MM.1S (cell line): ENCODE measurements around the gene RPS6KA4.

Source experiments
- DNase-seq: peaks from one replicate; pipeline ENCODE4 v3.0.0-alpha.2; 2015
- H2AFZ ChIP-seq: fragments of 300-600 bp; sonication (generic); 2 replicates; pipeline ENCODE4 v1.6.0; 2016; ENCODE audit warnings: antibody characterized with exemption, low read length
- H3F3A ChIP-seq: fragments of 300-600 bp; sonication (generic); 2 replicates; pipeline ENCODE4 v1.6.1; 2016; ENCODE audit warnings: mild to moderate bottlenecking, antibody characterized with exemption, low read length, moderate library complexity, mixed read lengths; ENCODE audit not compliant: insufficient read depth
- H3K27ac ChIP-seq: fragments of 300-600 bp; sonication (generic); 2 replicates; pipeline ENCODE4 v1.5.1; 2016; ENCODE audit warnings: mild to moderate bottlenecking, low read length
- H3K27me3 ChIP-seq: fragments of 300-600 bp; sonication (generic); replicated peaks from 2 replicates; pipeline ENCODE4 v1.6.0; 2016; ENCODE audit warnings: low read length; ENCODE audit not compliant: insufficient read depth
- H3K36me3 ChIP-seq: fragments of 300-600 bp; sonication (generic); replicated peaks from 2 replicates; pipeline ENCODE4 v1.6.1; 2016; ENCODE audit warnings: mild to moderate bottlenecking, low read length, mixed read lengths; ENCODE audit not compliant: insufficient read depth
- H3K4me1 ChIP-seq: fragments of 300-600 bp; sonication (generic); 2 replicates; pipeline ENCODE4 v1.6.1; 2016; ENCODE audit warnings: low read length, mixed read lengths
- H3K4me2 ChIP-seq: fragments of 300-600 bp; sonication (generic); 2 replicates; pipeline ENCODE4 v1.6.0; 2016; ENCODE audit warnings: low read depth, low read length
- H3K4me3 ChIP-seq: fragments of 300-600 bp; sonication (generic); 2 replicates; pipeline ENCODE4 v1.5.1; 2016; ENCODE audit warnings: low read length, mixed read lengths
- H3K79me2 ChIP-seq: fragments of 300-600 bp; sonication (generic); 2 replicates; pipeline ENCODE4 v1.6.1; 2016; ENCODE audit warnings: mixed run types, low read length, mixed read lengths
- H3K9ac ChIP-seq: fragments of 300-600 bp; sonication (generic); 2 replicates; pipeline ENCODE4 v1.6.1; 2016; ENCODE audit warnings: low read length, mixed read lengths
- H3K9me2 ChIP-seq: fragments of 300-600 bp; sonication (generic); replicated peaks from 2 replicates; pipeline ENCODE4 v1.6.1; 2016; ENCODE audit warnings: mild to moderate bottlenecking, low read length, mixed read lengths; ENCODE audit not compliant: insufficient read depth
- H3K9me3 ChIP-seq: fragments of 300-600 bp; sonication (generic); replicated peaks from 2 replicates; pipeline ENCODE4 v1.6.1; 2016; ENCODE audit warnings: mild to moderate bottlenecking, low read length, mixed read lengths; ENCODE audit not compliant: insufficient read depth
- H4K20me1 ChIP-seq: fragments of 300-600 bp; sonication (generic); 2 replicates; pipeline ENCODE4 v1.6.1; 2016; ENCODE audit warnings: mild to moderate bottlenecking, low read length, moderate library complexity, mixed read lengths; ENCODE audit not compliant: insufficient read depth
- EZH2 ChIP-seq: fragments of 300-600 bp; sonication (generic); optimal IDR thresholded peaks from 2 replicates; pipeline ENCODE3; 2017; ENCODE audit warnings: low read depth, mild to moderate bottlenecking, antibody characterized with exemption, low read length, mixed read lengths
- EZH2phosphoT487 ChIP-seq: fragments of 300-600 bp; sonication (generic); IDR thresholded peaks from 2 replicates; pipeline ENCODE4 v1.6.1; 2018; ENCODE audit warnings: antibody characterized with exemption, low read length
- TF ChIP-seq, protein P1 (sequence below): fragments of 300-600 bp; sonication (generic); IDR thresholded peaks from 2 replicates; pipeline ENCODE4 v1.5.1; 2016; ENCODE audit warnings: antibody characterized with exemption, low read length, mixed read lengths

Gene RPS6KA4

DNA sequence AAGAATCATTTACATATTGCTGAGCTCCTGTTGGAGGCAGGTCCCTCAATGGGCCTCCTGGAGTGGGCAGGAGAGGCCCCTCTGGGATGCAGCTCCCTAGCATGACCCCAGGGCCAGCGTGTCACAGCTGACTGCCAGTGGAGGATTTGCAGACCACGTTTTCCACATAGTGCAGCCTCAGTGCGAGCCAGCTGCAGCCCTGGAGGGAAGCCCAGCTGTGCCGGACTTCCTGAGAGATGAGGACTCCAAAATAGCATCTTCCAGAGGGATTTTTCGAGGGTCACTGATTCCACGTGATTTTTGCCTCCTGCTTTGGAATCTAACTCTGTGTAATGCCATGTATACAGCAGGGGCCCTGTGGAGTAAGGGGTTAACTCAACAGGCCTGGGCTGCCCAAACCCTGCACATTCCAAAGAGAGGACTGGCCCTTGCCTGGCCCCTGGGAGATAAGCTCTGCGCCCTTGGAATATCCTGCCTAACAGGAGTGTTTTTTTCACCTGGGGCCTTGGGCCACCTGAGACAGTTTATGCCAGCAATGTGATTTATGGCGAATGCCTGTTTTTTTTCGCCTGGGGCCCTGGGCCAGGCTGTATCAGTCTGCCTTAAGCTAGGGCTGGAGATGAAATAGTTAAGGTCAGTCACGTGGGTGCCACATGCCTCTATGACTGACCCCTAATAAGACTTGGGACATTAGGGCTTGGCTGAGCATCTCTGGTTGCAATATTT lies 47.4 kb downstream of the RPS6KA4 start:
- Histone ChIP-seq H3K4me3 (no peak overlapping the region), H3K27ac (no peak overlapping the region), H2AFZ (no peak overlapping the region), H4K20me1 (no peaks in the 10 kb centered on the region), H3K27me3 (peaks cover 83% of the 10 kb centered on the region), H3K9ac (no peak overlapping the region), H3K79me2 (no peaks in the 10 kb centered on the region), H3K4me2 (no peak overlapping the region), H3F3A (no peaks in the 10 kb centered on the region), H3K9me3 (no peaks in the 10 kb centered on the region), H3K36me3 (no peaks in the 10 kb centered on the region), H3K4me1 (no peaks in the 10 kb centered on the region), H3K9me2 (no peaks in the 10 kb centered on the region)
- TF ChIP-seq EZH2phosphoT487 (no peak), EZH2 (no peak)
- TF ChIP-seq, protein P1, sequence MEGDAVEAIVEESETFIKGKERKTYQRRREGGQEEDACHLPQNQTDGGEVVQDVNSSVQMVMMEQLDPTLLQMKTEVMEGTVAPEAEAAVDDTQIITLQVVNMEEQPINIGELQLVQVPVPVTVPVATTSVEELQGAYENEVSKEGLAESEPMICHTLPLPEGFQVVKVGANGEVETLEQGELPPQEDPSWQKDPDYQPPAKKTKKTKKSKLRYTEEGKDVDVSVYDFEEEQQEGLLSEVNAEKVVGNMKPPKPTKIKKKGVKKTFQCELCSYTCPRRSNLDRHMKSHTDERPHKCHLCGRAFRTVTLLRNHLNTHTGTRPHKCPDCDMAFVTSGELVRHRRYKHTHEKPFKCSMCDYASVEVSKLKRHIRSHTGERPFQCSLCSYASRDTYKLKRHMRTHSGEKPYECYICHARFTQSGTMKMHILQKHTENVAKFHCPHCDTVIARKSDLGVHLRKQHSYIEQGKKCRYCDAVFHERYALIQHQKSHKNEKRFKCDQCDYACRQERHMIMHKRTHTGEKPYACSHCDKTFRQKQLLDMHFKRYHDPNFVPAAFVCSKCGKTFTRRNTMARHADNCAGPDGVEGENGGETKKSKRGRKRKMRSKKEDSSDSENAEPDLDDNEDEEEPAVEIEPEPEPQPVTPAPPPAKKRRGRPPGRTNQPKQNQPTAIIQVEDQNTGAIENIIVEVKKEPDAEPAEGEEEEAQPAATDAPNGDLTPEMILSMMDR, result no peak
- DNase-seq, result no peak

DNA sequence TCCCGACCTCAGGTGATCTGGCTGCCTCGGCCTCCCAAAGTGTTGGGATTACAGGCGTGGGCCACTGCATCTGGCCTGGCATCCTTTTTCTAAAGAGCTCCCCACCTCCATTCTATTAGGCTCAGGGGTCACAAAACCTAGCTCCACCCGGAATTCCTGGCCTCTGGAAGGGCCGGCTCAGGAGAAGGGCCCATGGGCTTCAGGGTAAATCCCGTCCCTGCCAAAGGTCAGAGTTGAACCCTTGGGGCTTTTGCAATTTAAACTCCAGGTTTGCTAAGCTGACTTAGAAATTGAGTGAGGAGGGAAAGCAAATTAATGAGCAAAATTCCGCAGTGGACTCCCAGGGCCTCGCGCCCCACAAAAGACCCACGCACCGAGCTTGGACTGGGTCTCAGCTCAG lies 48.3 kb downstream of the RPS6KA4 start:
- Histone ChIP-seq H3K4me3 (no peak overlapping the region), H3K27me3 (peaks cover 84% of the 10 kb centered on the region), H2AFZ (no peak overlapping the region), H3K4me2 (no peak overlapping the region), H3K9me3 (no peaks in the 10 kb centered on the region), H3K4me1 (no peaks in the 10 kb centered on the region), H4K20me1 (no peaks in the 10 kb centered on the region), H3K27ac (no peak overlapping the region), H3K9ac (no peak overlapping the region), H3K9me2 (no peaks in the 10 kb centered on the region), H3K79me2 (no peaks in the 10 kb centered on the region), H3F3A (no peaks in the 10 kb centered on the region), H3K36me3 (no peaks in the 10 kb centered on the region)
- TF ChIP-seq EZH2, result no peak
- TF ChIP-seq, protein P1, result no peak
- no peak for DNase-seq

DNA sequence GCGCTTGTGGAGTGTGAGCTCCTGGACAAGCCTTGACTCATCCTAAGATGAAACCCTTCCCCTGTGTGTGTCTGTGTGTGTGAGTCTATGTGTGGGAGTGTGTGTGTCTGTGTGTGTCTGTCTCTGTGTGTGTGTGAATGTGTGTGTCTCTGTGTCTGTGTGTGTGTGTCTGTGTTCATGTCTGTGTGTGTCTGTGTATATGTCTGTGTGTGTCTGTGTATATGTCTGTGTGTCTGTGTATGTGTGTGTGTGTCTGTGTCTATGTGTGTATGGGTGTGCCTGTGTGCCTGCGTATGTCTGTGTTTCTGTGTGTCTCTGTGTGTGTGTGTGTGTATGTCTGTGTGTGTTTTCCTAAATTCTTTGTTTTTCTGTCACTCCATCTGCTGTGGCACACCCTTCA lies 48.7 kb downstream of the RPS6KA4 start:
- H3K9me2 ChIP-seq, result no peaks in the 10 kb centered on the region
- no peak overlapping the region for H3K9ac ChIP-seq
- peaks cover 82% of the 10 kb centered on the region for H3K27me3 ChIP-seq
- no peaks in the 10 kb centered on the region for H3F3A ChIP-seq
- H3K27ac ChIP-seq, result no peak overlapping the region
- no peaks in the 10 kb centered on the region for H3K79me2 ChIP-seq
- no peaks in the 10 kb centered on the region for H3K9me3 ChIP-seq
- H3K4me2 ChIP-seq, result no peak overlapping the region
- H3K4me1 ChIP-seq, result no peaks in the 10 kb centered on the region
- TF ChIP-seq, protein P1, result no peak
- TF ChIP-seq EZH2phosphoT487 (no peak), EZH2 (no peak)
- H2AFZ ChIP-seq, result no peak overlapping the region
- H3K36me3 ChIP-seq, result no peaks in the 10 kb centered on the region
- no peaks in the 10 kb centered on the region for H4K20me1 ChIP-seq
- no peak for DNase-seq
- H3K4me3 ChIP-seq, result no peak overlapping the region
